GM12878 (cell line): Measurements from ENCODE around the gene GPC3.

Experiments
- CBX5 ChIP-seq: sonication (generic); IDR thresholded peaks from 2 replicates; pipeline ENCODE4 v1.6.1; 2016; ENCODE audit warnings: low read depth, moderate library complexity, mild to moderate bottlenecking, inconsistent platforms
- HDAC2 ChIP-seq: fragments of 200-600 bp; sonication (generic); IDR thresholded peaks from 2 replicates; pipeline ENCODE4 v1.6.1; 2017
- PKNOX1 ChIP-seq: fragments of 450-650 bp; IDR thresholded peaks from 2 replicates; pipeline ENCODE4 v1.6.1; 2016; ENCODE audit warnings: mild to moderate bottlenecking
- POLR2A ChIP-seq: IDR thresholded peaks from 2 replicates; pipeline ENCODE4 v1.6.1; 2011; ENCODE audit warnings: low read depth, mild to moderate bottlenecking, low read length
- POLR2AphosphoS5 ChIP-seq: IDR thresholded peaks from 2 replicates; pipeline ENCODE4 v1.6.1; 2011; ENCODE audit warnings: mild to moderate bottlenecking, low read length, inconsistent platforms
- RAD21 ChIP-seq: IDR thresholded peaks from 2 replicates; pipeline ENCODE4 v1.6.1; 2011; ENCODE audit warnings: mild to moderate bottlenecking, low read depth, low read length, moderate library complexity; ENCODE audit not compliant: insufficient read depth
- TF ChIP-seq, protein P1 (sequence below): IDR thresholded peaks from 2 replicates; pipeline ENCODE4 v1.6.1; 2012; ENCODE audit warnings: low read depth, low read length, improper control_type of control experiment

GRCh38 chrX:133587818-133588217, 397.6 kb downstream of the GPC3 start:
- TF ChIP-seq, protein P1, sequence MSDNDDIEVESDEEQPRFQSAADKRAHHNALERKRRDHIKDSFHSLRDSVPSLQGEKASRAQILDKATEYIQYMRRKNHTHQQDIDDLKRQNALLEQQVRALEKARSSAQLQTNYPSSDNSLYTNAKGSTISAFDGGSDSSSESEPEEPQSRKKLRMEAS = no peak
- TF ChIP-seq POLR2AphosphoS5 = no peak
- no peak for TF ChIP-seq RAD21
- TF ChIP-seq POLR2A = no peak
- TF ChIP-seq HDAC2 = no peak
- TF ChIP-seq PKNOX1 = no peak
- TF ChIP-seq CBX5 = no peak
